OCI-LY1 (cell line): Measurements from ENCODE around the gene ALDH1B1.

Experiments used
- CTCF ChIP-seq: fragments of 200-600 bp; sonication (generic), shearing (Covaris generic); IDR thresholded peaks from 2 replicates; pipeline ENCODE4 v1.5.1; 2017; ENCODE audit warnings: mild to moderate bottlenecking, antibody characterized with exemption, low read length, moderate library complexity, mixed read lengths
- EZH2 ChIP-seq: fragments of 200-600 bp; sonication (generic), shearing (Covaris generic); IDR thresholded peaks from 2 replicates; pipeline ENCODE4 v1.8.0; 2017; ENCODE audit warnings: borderline replicate concordance, mixed run types, mild to moderate bottlenecking, antibody characterized with exemption, low read length, moderate library complexity, mixed read lengths

- TF ChIP-seq CTCF: no peak
- no peak for TF ChIP-seq EZH2
Measured at GRCh38 chr9:38445154-38446043, 52.9 kb downstream of the ALDH1B1 start.
